Calu3 (cell line): ENCODE data around the gene CHPF. TPM values are rescaled to one million over a fixed set of nuclear protein-coding genes. Genes with fewer than 3 reads are reported as not detected.

ENCODE experiments used
- BruUV-seq: library from RNA; stranded (reverse); fragments of 400-500 nt; replicated peaks from 2 replicates; lab custom pipeline; 2021; lab: Mats Ljungman, UMichigan
- CTCF ChIA-PET: fragments of 300-600 bp; sonication (Branson Sonifier 250); formaldehyde crosslinking; loops from one replicate; lab custom pipeline; 2022; ENCODE audit warnings: antibody characterized with exemption; lab: Charles Lee
- DNase-seq: peaks from one replicate; pipeline ENCODE4 v3.0.0; 2022
- H3K27ac Mint-ChIP-seq: one replicate; pipeline ENCODE4 v1.8.0; 2022; ENCODE audit warnings: mixed read lengths; ENCODE audit not compliant: unreplicated experiment
- H3K27me3 Mint-ChIP-seq: one replicate; pipeline ENCODE4 v1.8.0; 2022; ENCODE audit warnings: mixed read lengths; ENCODE audit not compliant: unreplicated experiment
- H3K36me3 Mint-ChIP-seq: one replicate; pipeline ENCODE4 v1.8.0; 2022; ENCODE audit warnings: mild to moderate bottlenecking, moderate library complexity, mixed read lengths; ENCODE audit not compliant: insufficient read depth, unreplicated experiment
- H3K4me1 Mint-ChIP-seq: one replicate; pipeline ENCODE4 v1.8.0; 2022; ENCODE audit warnings: mild to moderate bottlenecking, low read depth, mixed read lengths; ENCODE audit not compliant: unreplicated experiment
- H3K4me3 Mint-ChIP-seq: one replicate; pipeline ENCODE4 v1.8.0; 2022; ENCODE audit warnings: mild to moderate bottlenecking, low read depth, moderate library complexity, mixed read lengths; ENCODE audit not compliant: unreplicated experiment
- H3K9me3 Mint-ChIP-seq: one replicate; pipeline ENCODE4 v1.8.0; 2022; ENCODE audit warnings: low read depth, mixed read lengths; ENCODE audit not compliant: unreplicated experiment
- CTCF ChIP-seq: fragments of 200-600 bp; IDR thresholded peaks from one replicate; pipeline ENCODE4 v1.8.0; 2022; ENCODE audit warnings: antibody characterized with exemption; ENCODE audit not compliant: unreplicated experiment
- intact Hi-C: fragments of 100-400 bp; cut with micrococcal nuclease; formaldehyde crosslinking; loops from one replicate; pipeline ENCODE4 v1.10.0; 2022; ENCODE audit not compliant: unreplicated experiment
- total RNA-seq: library from RNA; stranded (reverse); gene quantifications from 2 replicates; pipeline ENCODE4 v1.2.3, GENCODE V29; 2022

CHPF gene
- total RNA-seq, 1 experiment from 2014 or later = 141 TPM

- peak; percentile 34 for DNase-seq
- no peak for TF ChIP-seq CTCF
- intact Hi-C loops = no loop called here
- no TSS peak for BruUV-seq
- Mint-ChIP-seq H3K4me1 (peaks cover 14% of the 10 kb centered on the region), H3K9me3 (no peaks in the 10 kb centered on the region), H3K36me3 (no peaks in the 10 kb centered on the region), H3K4me3 (no peak overlapping the region), H3K27ac (no peak overlapping the region), H3K27me3 (peaks cover 77% of the 10 kb centered on the region)
- CTCF ChIA-PET = interaction anchor here (1.0 to 4.1 kb wide), 6 partner anchors 10 to 125 kb away, joined by 3 to 74 read pairs (median 6); a partner anchor contains a TSS
These were observed 16.6 kb downstream of the CHPF start for GRCh38 chr2:219527076-219527394.

GRCh38 chr2:219526320-219527075 lies 17.1 kb downstream of the CHPF start:
- peaks cover 20% of the 10 kb centered on the region for H3K4me1 Mint-ChIP-seq
- no peak for TF ChIP-seq CTCF
- H3K27me3 Mint-ChIP-seq = peaks cover 77% of the 10 kb centered on the region
- H3K9me3 Mint-ChIP-seq = no peaks in the 10 kb centered on the region
- DNase-seq = no peak
- H3K27ac Mint-ChIP-seq = no peak overlapping the region
- intact Hi-C loops = no loop called here
- no peak overlapping the region for H3K4me3 Mint-ChIP-seq
- CTCF ChIA-PET = interaction anchor here (1.0 to 4.1 kb wide), 6 partner anchors 11 to 96 kb away, joined by 3 to 74 read pairs (median 5); a partner anchor contains a TSS
- no TSS peak for BruUV-seq
- no peaks in the 10 kb centered on the region for H3K36me3 Mint-ChIP-seq

- DNase-seq = no peak
- CTCF ChIA-PET = interaction anchor here (0.6 to 1.0 kb wide), 2 partner anchors 30 to 161 kb away, joined by 3 read pairs; a partner anchor contains a TSS
- no peaks in the 10 kb centered on the region for H3K36me3 Mint-ChIP-seq
- peaks cover 25% of the 10 kb centered on the region for H3K4me1 Mint-ChIP-seq
- H3K27me3 Mint-ChIP-seq = peaks cover 77% of the 10 kb centered on the region
- no peak overlapping the region for H3K4me3 Mint-ChIP-seq
- no peaks in the 10 kb centered on the region for H3K9me3 Mint-ChIP-seq
- H3K27ac Mint-ChIP-seq = no peak overlapping the region
- no TSS peak for BruUV-seq
- no peak for TF ChIP-seq CTCF
- intact Hi-C loops = no loop called here
These were observed 17.9 kb downstream of the CHPF start for GRCh38 chr2:219525533-219526232.

- Mint-ChIP-seq H3K4me3 (no peak overlapping the region), H3K27ac (no peak overlapping the region), H3K9me3 (no peaks in the 10 kb centered on the region), H3K27me3 (peaks cover 77% of the 10 kb centered on the region), H3K36me3 (no peaks in the 10 kb centered on the region), H3K4me1 (peaks cover 25% of the 10 kb centered on the region)
- no peak for TF ChIP-seq CTCF
- CTCF ChIA-PET = interaction anchor here (1.4 kb wide), 1 partner anchor 12 kb away, joined by 5 read pairs; no protein-coding TSS in a partner anchor
- intact Hi-C loops = loop anchor here (5.0 kb wide), 1 partner anchor 48 kb away; no protein-coding TSS in a partner anchor
- BruUV-seq = no TSS peak
- DNase-seq = no peak
These were observed 18.8 kb downstream of the CHPF start for GRCh38 chr2:219524817-219525216.
